ENCODE data around the gene MPHOSPH9. TPM values are rescaled to one million over a fixed set of nuclear protein-coding genes. Genes with fewer than 3 reads are reported as not detected.
A peak's percentile ranks its signal among the peaks of the same experiment; 100 is the strongest.

Gene MPHOSPH9
- total and polyA plus RNA-seq, 2 of the 13 experiments (the other 11 are each of a cell fraction or from before 2014, with no cell fraction given) = 20.3 to 63.4 TPM

GRCh38 chr12:123141615-123142517 lies 91.1 kb downstream of the MPHOSPH9 start (continued):
- TF ChIP-seq NR2F6 (IDR thresholded peaks at IDR 0.05) = peak; percentile 83
- peak; percentile 88 for TF ChIP-seq NR2F6 (CRISPR knock-in tag; IDR thresholded peaks at IDR 0.05)
- TF ChIP-seq ZNF710 (CRISPR knock-in tag; IDR thresholded peaks at IDR 0.05; ENCODE audit: borderline replicate concordance) = no peak
- TF ChIP-seq ZSCAN29 (CRISPR knock-in tag; conservative IDR thresholded peaks at IDR 0.05) = no peak
- no peak for TF ChIP-seq ZFAT (CRISPR knock-in tag; conservative IDR thresholded peaks at IDR 0.05)
- TF ChIP-seq ZNF136 (CRISPR knock-in tag; IDR thresholded peaks at IDR 0.05; ENCODE audit: low read depth) = 0 out of 2 replicates have a peak, but pooled peaks have one; percentile 48
- no peak for TF ChIP-seq SOX6 (IDR thresholded peaks at IDR 0.05)
- peak; percentile 65 for TF ChIP-seq SOX6 (CRISPR knock-in tag; IDR thresholded peaks at IDR 0.05)
- 0 out of 2 replicates have a peak, but pooled peaks have one; percentile 2 for TF ChIP-seq HNRNPL (IDR thresholded peaks at IDR 0.05; ENCODE audit: low read depth, low read length)
- no peak for TF ChIP-seq PTBP1 (IDR thresholded peaks at IDR 0.05; ENCODE audit: low read depth, low read length, poor library complexity, severe bottlenecking)
- peak; percentile 70; the same call in 1 of the 2 replicates for TF ChIP-seq ZNF317 (CRISPR knock-in tag; IDR thresholded peaks at IDR 0.05)
- TF ChIP-seq KDM6A (CRISPR knock-in tag; IDR thresholded peaks at IDR 0.05; ENCODE audit: low read depth) = peak; percentile 83
- TF ChIP-seq, protein P1, sequence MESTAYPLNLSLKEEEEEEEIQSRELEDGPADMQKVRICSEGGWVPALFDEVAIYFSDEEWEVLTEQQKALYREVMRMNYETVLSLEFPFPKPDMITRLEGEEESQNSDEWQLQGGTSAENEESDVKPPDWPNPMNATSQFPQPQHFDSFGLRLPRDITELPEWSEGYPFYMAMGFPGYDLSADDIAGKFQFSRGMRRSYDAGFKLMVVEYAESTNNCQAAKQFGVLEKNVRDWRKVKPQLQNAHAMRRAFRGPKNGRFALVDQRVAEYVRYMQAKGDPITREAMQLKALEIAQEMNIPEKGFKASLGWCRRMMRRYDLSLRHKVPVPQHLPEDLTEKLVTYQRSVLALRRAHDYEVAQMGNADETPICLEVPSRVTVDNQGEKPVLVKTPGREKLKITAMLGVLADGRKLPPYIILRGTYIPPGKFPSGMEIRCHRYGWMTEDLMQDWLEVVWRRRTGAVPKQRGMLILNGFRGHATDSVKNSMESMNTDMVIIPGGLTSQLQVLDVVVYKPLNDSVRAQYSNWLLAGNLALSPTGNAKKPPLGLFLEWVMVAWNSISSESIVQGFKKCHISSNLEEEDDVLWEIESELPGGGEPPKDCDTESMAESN (CRISPR knock-in tag; conservative IDR thresholded peaks at IDR 0.05) = 0 out of 2 replicates have a peak, but pooled peaks have one; percentile 39
- no peak for TF ChIP-seq NFYC (CRISPR knock-in tag; IDR thresholded peaks at IDR 0.05)
- TF ChIP-seq RNF219 (CRISPR knock-in tag; IDR thresholded peaks at IDR 0.05) = no peak
- 0 out of 2 replicates have a peak, but pooled peaks have one; percentile 27 for TF ChIP-seq ZBTB7B (CRISPR knock-in tag; IDR thresholded peaks at IDR 0.05)
- no peak for TF ChIP-seq ZNF296 (CRISPR knock-in tag; conservative IDR thresholded peaks at IDR 0.05)
- no peak; the same call in none of the 2 replicates for TF ChIP-seq ARID3A (IDR thresholded peaks at IDR 0.05; ENCODE audit: low read depth, low read length)
- TF ChIP-seq ZNF782 (CRISPR knock-in tag; IDR thresholded peaks at IDR 0.05; ENCODE audit: borderline replicate concordance) = no peak
- TF ChIP-seq GLI4 (CRISPR knock-in tag; IDR thresholded peaks at IDR 0.05; ENCODE audit: borderline replicate concordance) = no peak
- no peak for TF ChIP-seq NKX3-1 (CRISPR knock-in tag; IDR thresholded peaks at IDR 0.05)
- TF ChIP-seq ZNF644 (CRISPR knock-in tag; IDR thresholded peaks at IDR 0.05; ENCODE audit: low read depth) = peak; percentile 80
- TF ChIP-seq ZNF33A (CRISPR knock-in tag; IDR thresholded peaks at IDR 0.05; ENCODE audit: borderline replicate concordance) = peak; percentile 56; the same call in 1 of the 2 replicates
